Measurements from ENCODE around the gene ASS1. TPM values are rescaled to one million over a fixed set of nuclear protein-coding genes. Genes with fewer than 3 reads are reported as not detected.

Gene ASS1
- total RNA-seq, 1 experiment from 2014 or later: 83.0 TPM

DNA sequence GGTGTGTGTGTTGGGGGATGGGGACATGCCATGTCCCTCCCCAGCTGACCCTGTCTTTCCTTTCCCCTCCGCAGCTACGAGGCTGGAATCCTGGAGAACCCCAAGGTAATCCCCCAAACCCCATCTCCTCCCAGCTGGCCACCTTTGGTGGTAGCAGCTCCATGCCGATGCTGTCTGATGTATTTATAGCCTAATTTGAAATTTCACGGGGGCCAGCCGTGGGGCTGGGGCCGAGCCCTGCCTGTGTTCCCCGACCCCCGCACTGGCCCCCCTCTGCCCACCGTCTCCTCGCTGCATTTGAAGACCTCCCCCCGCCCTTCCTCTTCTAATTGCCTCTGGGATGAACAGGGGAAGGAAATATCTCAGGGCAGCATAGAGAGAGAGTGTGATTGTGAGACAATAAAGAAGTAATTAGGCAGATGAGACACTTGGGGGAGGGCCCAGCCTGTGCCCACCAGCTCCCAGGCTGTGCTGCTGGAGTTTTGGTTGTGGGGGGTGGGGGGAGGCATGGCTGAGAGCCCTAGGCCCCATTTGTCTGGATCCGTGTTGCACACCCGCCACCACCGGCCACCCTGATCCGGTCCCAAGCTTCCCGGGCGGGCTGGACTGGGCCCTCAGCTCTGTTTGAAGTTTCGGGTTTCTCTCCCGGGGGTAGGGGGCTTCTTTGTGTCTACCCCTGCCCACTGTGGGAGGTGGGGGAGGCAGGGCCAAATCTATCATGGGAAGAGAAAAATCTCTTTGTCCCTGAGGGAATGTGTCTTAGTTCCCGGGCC lies 26.8 kb downstream of the ASS1 start:
- H3K4me3 ChIP-seq (ENCODE audit: low read length): no peak overlapping the region
- no peaks in the 10 kb centered on the region for H3K79me2 ChIP-seq (ENCODE audit: low read length)
- H3F3A ChIP-seq (ENCODE audit: low read length, unreplicated experiment): no peaks in the 10 kb centered on the region
- H3K4me2 ChIP-seq (ENCODE audit: low read length): no peak overlapping the region
- no peaks in the 10 kb centered on the region for H3K27me3 ChIP-seq (ENCODE audit: low read length)
- DNase-seq (no peak), ATAC-seq (no peak)
- no peaks in the 10 kb centered on the region for H4K20me1 ChIP-seq (ENCODE audit: low read length)
- TF ChIP-seq, protein P1, sequence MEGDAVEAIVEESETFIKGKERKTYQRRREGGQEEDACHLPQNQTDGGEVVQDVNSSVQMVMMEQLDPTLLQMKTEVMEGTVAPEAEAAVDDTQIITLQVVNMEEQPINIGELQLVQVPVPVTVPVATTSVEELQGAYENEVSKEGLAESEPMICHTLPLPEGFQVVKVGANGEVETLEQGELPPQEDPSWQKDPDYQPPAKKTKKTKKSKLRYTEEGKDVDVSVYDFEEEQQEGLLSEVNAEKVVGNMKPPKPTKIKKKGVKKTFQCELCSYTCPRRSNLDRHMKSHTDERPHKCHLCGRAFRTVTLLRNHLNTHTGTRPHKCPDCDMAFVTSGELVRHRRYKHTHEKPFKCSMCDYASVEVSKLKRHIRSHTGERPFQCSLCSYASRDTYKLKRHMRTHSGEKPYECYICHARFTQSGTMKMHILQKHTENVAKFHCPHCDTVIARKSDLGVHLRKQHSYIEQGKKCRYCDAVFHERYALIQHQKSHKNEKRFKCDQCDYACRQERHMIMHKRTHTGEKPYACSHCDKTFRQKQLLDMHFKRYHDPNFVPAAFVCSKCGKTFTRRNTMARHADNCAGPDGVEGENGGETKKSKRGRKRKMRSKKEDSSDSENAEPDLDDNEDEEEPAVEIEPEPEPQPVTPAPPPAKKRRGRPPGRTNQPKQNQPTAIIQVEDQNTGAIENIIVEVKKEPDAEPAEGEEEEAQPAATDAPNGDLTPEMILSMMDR (conservative IDR thresholded peaks at IDR 0.05; ENCODE audit: low read depth, low read length): no peak
- TF ChIP-seq EZH2phosphoT487 (IDR thresholded peaks at IDR 0.05; ENCODE audit: borderline replicate concordance, low read length) (no peak), EZH2 (IDR thresholded peaks at IDR 0.05; ENCODE audit: low read length, unreplicated experiment) (no peak)
- no peaks in the 10 kb centered on the region for H3K4me1 ChIP-seq (ENCODE audit: insufficient read depth, low read length)
- H3K27ac ChIP-seq (ENCODE audit: low read length): no peak overlapping the region
- intact Hi-C loops (cut with micrococcal nuclease): no loop called here
- no TSS peak for BruUV-seq (replicated peaks)
- H3K9me3 ChIP-seq (ENCODE audit: low read length): no peaks in the 10 kb centered on the region
- no peaks in the 10 kb centered on the region for H3K36me3 ChIP-seq (ENCODE audit: low read depth, low read length)
- ChIA-PET POLR2A (ENCODE audit: unreplicated experiment) (no interaction called here), CTCF (no interaction called here)
- H2AFZ ChIP-seq (ENCODE audit: low read length): no peak overlapping the region
- no peaks in the 10 kb centered on the region for H3K9me2 ChIP-seq (replicated peaks; ENCODE audit: low read length)
- no peak overlapping the region for H3K9ac ChIP-seq (ENCODE audit: low read length)

DNA sequence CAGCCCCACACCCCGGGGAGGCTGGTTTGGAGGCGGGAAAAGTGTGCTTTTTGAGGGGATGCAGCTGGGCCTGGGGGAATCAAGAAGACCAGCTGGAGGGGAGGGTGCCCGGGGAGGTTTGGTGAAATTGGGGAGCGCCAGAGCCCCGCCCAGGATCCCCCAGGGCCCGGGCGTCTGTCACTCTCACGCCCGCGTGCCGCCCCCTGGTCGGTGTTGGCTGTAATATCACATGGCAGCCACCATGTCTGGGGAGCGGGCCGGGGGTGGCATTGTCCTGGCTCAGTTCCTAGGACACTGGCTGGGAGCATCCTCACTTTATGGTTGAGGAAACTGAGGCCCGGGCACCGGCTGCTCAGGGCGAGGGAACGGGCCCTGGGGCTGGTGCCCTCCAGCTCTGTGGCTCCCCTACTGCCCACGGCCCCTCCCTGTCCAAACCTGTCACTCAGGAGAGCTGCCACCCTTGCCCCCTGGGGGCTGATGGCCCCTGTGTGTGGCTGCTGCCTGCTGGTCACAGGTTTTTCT lies 27.5 kb downstream of the ASS1 start:
- POLR2A ChIA-PET (ENCODE audit: unreplicated experiment): no interaction called here
- Histone ChIP-seq H3K4me1 (ENCODE audit: insufficient read depth, low read length) (no peaks in the 10 kb centered on the region), H3K79me2 (ENCODE audit: low read length) (no peaks in the 10 kb centered on the region), H3K27me3 (ENCODE audit: low read length) (no peaks in the 10 kb centered on the region), H3K27ac (ENCODE audit: low read length) (no peak overlapping the region), H3K4me2 (ENCODE audit: low read length) (no peak overlapping the region), H3K4me3 (ENCODE audit: low read length) (no peak overlapping the region), H3K9me2 (replicated peaks; ENCODE audit: low read length) (no peaks in the 10 kb centered on the region), H3K9ac (ENCODE audit: low read length) (no peak overlapping the region), H3K36me3 (ENCODE audit: low read depth, low read length) (no peaks in the 10 kb centered on the region), H3F3A (ENCODE audit: low read length, unreplicated experiment) (no peaks in the 10 kb centered on the region), H3K9me3 (ENCODE audit: low read length) (no peaks in the 10 kb centered on the region), H4K20me1 (ENCODE audit: low read length) (no peaks in the 10 kb centered on the region), H2AFZ (ENCODE audit: low read length) (no peak overlapping the region)
- no peak for DNase-seq
- no peak for TF ChIP-seq EZH2phosphoT487 (IDR thresholded peaks at IDR 0.05; ENCODE audit: borderline replicate concordance, low read length)
- TF ChIP-seq EZH2 (IDR thresholded peaks at IDR 0.05; ENCODE audit: low read length, unreplicated experiment): no peak
- TF ChIP-seq, protein P1 (conservative IDR thresholded peaks at IDR 0.05; ENCODE audit: low read depth, low read length): no peak
- BruUV-seq (replicated peaks): no TSS peak
- intact Hi-C loops (cut with micrococcal nuclease): no loop called here
- ATAC-seq: no peak
- CTCF ChIA-PET: no interaction called here

DNA sequence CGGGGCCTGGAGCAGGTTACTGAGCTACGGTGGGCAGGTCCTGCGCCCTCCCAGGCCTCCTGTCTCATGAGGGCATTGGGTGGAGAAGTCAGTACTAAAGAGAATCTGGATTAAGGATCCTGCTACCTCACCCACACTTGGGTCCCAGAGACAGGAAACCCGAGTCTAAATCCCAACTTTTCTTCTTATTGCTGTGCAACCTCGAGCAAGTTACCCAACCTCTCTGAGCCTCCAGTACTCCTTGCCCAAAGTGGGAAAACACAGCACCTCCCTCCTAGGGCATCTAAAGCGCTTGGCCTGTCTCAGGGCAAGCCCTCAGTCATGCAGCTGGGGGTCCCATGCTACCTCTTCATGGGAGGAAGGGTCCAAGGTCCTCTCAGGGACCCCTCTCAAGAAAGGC lies 28.2 kb downstream of the ASS1 start:
- no peak overlapping the region for H3K4me2 ChIP-seq (ENCODE audit: low read length)
- H3K4me3 ChIP-seq (ENCODE audit: low read length): no peak overlapping the region
- no peaks in the 10 kb centered on the region for H3F3A ChIP-seq (ENCODE audit: low read length, unreplicated experiment)
- no peak overlapping the region for H2AFZ ChIP-seq (ENCODE audit: low read length)
- DNase-seq (no peak), ATAC-seq (no peak)
- H3K27me3 ChIP-seq (ENCODE audit: low read length): no peaks in the 10 kb centered on the region
- intact Hi-C loops (cut with micrococcal nuclease): no loop called here
- CTCF ChIA-PET: no interaction called here
- H3K9ac ChIP-seq (ENCODE audit: low read length): no peak overlapping the region
- TF ChIP-seq EZH2 (IDR thresholded peaks at IDR 0.05; ENCODE audit: low read length, unreplicated experiment): no peak
- TF ChIP-seq EZH2phosphoT487 (IDR thresholded peaks at IDR 0.05; ENCODE audit: borderline replicate concordance, low read length): no peak
- TF ChIP-seq, protein P1 (conservative IDR thresholded peaks at IDR 0.05; ENCODE audit: low read depth, low read length): no peak
- BruUV-seq (replicated peaks): no TSS peak
- H3K9me3 ChIP-seq (ENCODE audit: low read length): no peaks in the 10 kb centered on the region
- H3K36me3 ChIP-seq (ENCODE audit: low read depth, low read length): no peaks in the 10 kb centered on the region
- H3K4me1 ChIP-seq (ENCODE audit: insufficient read depth, low read length): no peaks in the 10 kb centered on the region
- POLR2A ChIA-PET (ENCODE audit: unreplicated experiment): no interaction called here
- no peaks in the 10 kb centered on the region for H4K20me1 ChIP-seq (ENCODE audit: low read length)
- no peaks in the 10 kb centered on the region for H3K9me2 ChIP-seq (replicated peaks; ENCODE audit: low read length)
- H3K79me2 ChIP-seq (ENCODE audit: low read length): no peaks in the 10 kb centered on the region
- H3K27ac ChIP-seq (ENCODE audit: low read length): no peak overlapping the region
